GM20000 (cell line): ENCODE results near the gene UBE2S.

Experiments
- DNase-seq: peaks from one replicate; pipeline ENCODE4 v3.0.0; 2012; ENCODE audit warnings: low spot score
- CTCF ChIP-seq: IDR thresholded peaks from 2 replicates; pipeline ENCODE4 v1.5.1; 2012; ENCODE audit warnings: mild to moderate bottlenecking, control low read depth; ENCODE audit errors: extremely low read depth, missing control alignments

Gene UBE2S

GRCh38 chr19:55368106-55368505 is 39.5 kb downstream of the UBE2S start:
- no peak for DNase-seq
- no peak for TF ChIP-seq CTCF

- no peak for DNase-seq
- no peak for TF ChIP-seq CTCF
Observed at GRCh38 chr19:55366790-55367189, 40.8 kb downstream of the UBE2S start.

GRCh38 chr19:55365964-55366363 is 41.6 kb downstream of the UBE2S start:
- no peak for DNase-seq
- TF ChIP-seq CTCF, result no peak

GRCh38 chr19:55365245-55365644 is 42.3 kb downstream of the UBE2S start:
- no peak for DNase-seq
- no peak for TF ChIP-seq CTCF

- no peak for TF ChIP-seq CTCF
- DNase-seq, result no peak
Observed at GRCh38 chr19:55362990-55363716, 44.4 kb downstream of the UBE2S start, which contains the start of gene GARIN5B. Gene GARIN5B (minus strand): TSS chr19:55363260. CDS start chr19:55363066, 194 bp downstream.

GRCh38 chr19:55362174-55362989 is 45.2 kb downstream of the UBE2S start:
- no peak for TF ChIP-seq CTCF
- DNase-seq, result no peak

- no peak for DNase-seq
- no peak for TF ChIP-seq CTCF
Observed at GRCh38 chr19:55360902-55361301, 46.7 kb downstream of the UBE2S start.
